HepG2 (cell line): Measurements from ENCODE around the gene AKAP12. TPM values are rescaled to one million over a fixed set of nuclear protein-coding genes. Genes with fewer than 3 reads are reported as not detected.

Experiments used
- ARHGAP35 ChIP-seq: sonication (generic); formaldehyde crosslinking; IDR thresholded peaks from 2 replicates; pipeline ENCODE4 v1.9.0; 2022; ENCODE audit warnings: mild to moderate bottlenecking, inconsistent platforms, moderate library complexity, missing genetic modification reagents, borderline replicate concordance
- DBP ChIP-seq: sonication (generic); formaldehyde crosslinking; IDR thresholded peaks from 2 replicates; pipeline ENCODE4 v1.4.0; 2020; ENCODE audit warnings: missing genetic modification reagents; ENCODE audit errors: not compliant biosample characterization
- HNF1B ChIP-seq: sonication (generic); formaldehyde crosslinking; IDR thresholded peaks from 2 replicates; pipeline ENCODE4 v1.5.1; 2020; ENCODE audit warnings: mild to moderate bottlenecking, moderate library complexity, missing genetic modification reagents
- KLF16 ChIP-seq, 2 experiments: sonication (generic) in 1 of 2; formaldehyde crosslinking in 1 of 2; IDR thresholded peaks; 2 replicates each; pipeline versions ENCODE4 v1.6.1 to v1.8.0; 2016 to 2023; ENCODE audit warnings: missing genetic modification reagents in 2 of 2, missing compliant biosample characterization in 1 of 2
- KLF6 ChIP-seq: IDR thresholded peaks from 2 replicates; pipeline ENCODE4 v1.8.0; 2016; ENCODE audit warnings: missing biosample characterization, missing genetic modification reagents
- MEF2D ChIP-seq: sonication (generic); formaldehyde crosslinking; IDR thresholded peaks from 2 replicates; pipeline ENCODE4 v1.5.1; 2020; ENCODE audit warnings: mild to moderate bottlenecking, missing genetic modification reagents
- PRDM15 ChIP-seq: sonication (generic); formaldehyde crosslinking; IDR thresholded peaks from 2 replicates; pipeline ENCODE4 v1.4.0; 2020; ENCODE audit warnings: missing genetic modification reagents
- SP4 ChIP-seq: sonication (generic); formaldehyde crosslinking; IDR thresholded peaks from 2 replicates; pipeline ENCODE4 v1.8.1; 2023; ENCODE audit warnings: mild to moderate bottlenecking, missing genetic modification reagents
- UBTF ChIP-seq: sonication (generic); formaldehyde crosslinking; IDR thresholded peaks from 2 replicates; pipeline ENCODE4 v1.4.0; 2020; ENCODE audit warnings: mild to moderate bottlenecking, missing genetic modification reagents
- ZNF143 ChIP-seq: sonication (generic); formaldehyde crosslinking; IDR thresholded peaks from 2 replicates; pipeline ENCODE4 v1.4.0; 2020; ENCODE audit warnings: missing genetic modification reagents
- ZNF251 ChIP-seq: sonication (generic); formaldehyde crosslinking; IDR thresholded peaks from 2 replicates; pipeline ENCODE4 v1.9.0; 2021; ENCODE audit warnings: mild to moderate bottlenecking, missing genetic modification reagents
- ZNF253 ChIP-seq: sonication (generic); formaldehyde crosslinking; IDR thresholded peaks from 2 replicates; pipeline ENCODE4 v1.8.0; 2022; ENCODE audit warnings: mild to moderate bottlenecking, missing genetic modification reagents, borderline replicate concordance
- ZNF550 ChIP-seq: sonication (generic); formaldehyde crosslinking; IDR thresholded peaks from 2 replicates; pipeline ENCODE4 v1.4.0; 2020; ENCODE audit warnings: mild to moderate bottlenecking, missing genetic modification reagents, borderline replicate concordance
- ZNF557 ChIP-seq: sonication (generic); formaldehyde crosslinking; IDR thresholded peaks from 2 replicates; pipeline ENCODE4 v1.4.0; 2020; ENCODE audit warnings: missing genetic modification reagents
- ZNF619 ChIP-seq: sonication (generic); formaldehyde crosslinking; IDR thresholded peaks from 2 replicates; pipeline ENCODE4 v1.4.0; 2020; ENCODE audit warnings: mild to moderate bottlenecking, missing genetic modification reagents
- polyA plus RNA-seq, 8 experiments: library from polyadenylated mRNA; depleted of rRNA in 3 of 8; stranded (reverse) in 7 of 8; unstranded in 1 of 8; fragments of >200 nt; fragmentation: Illumina TruSeq in 4 of 8; extraction: Trizol in 4 of 8; gene quantifications; 2 replicates each; pipeline versions ENCODE4 v1.2.1 to v1.2.3, GENCODE V29; 2011 to 2016; ENCODE audit warnings: low read depth in 4 of 8, missing spikeins in 1 of 8, mixed read lengths in 1 of 8; ENCODE audit not compliant: insufficient read depth in 1 of 8
- total RNA-seq, 5 experiments: library from RNA; depleted of rRNA; stranded (reverse); fragments of >200 nt; fragmentation: Illumina TruSeq; extraction: Trizol; gene quantifications; 2 replicates each; pipeline ENCODE4 v1.2.3, GENCODE V29; 2016; ENCODE audit warnings: low read depth in 1 of 5

AKAP12 gene
- total and polyA plus RNA-seq, 2 of the 13 experiments (the other 11 are each of a cell fraction or from before 2014, with no cell fraction given) = 10.6 to 19.0 TPM

DNA sequence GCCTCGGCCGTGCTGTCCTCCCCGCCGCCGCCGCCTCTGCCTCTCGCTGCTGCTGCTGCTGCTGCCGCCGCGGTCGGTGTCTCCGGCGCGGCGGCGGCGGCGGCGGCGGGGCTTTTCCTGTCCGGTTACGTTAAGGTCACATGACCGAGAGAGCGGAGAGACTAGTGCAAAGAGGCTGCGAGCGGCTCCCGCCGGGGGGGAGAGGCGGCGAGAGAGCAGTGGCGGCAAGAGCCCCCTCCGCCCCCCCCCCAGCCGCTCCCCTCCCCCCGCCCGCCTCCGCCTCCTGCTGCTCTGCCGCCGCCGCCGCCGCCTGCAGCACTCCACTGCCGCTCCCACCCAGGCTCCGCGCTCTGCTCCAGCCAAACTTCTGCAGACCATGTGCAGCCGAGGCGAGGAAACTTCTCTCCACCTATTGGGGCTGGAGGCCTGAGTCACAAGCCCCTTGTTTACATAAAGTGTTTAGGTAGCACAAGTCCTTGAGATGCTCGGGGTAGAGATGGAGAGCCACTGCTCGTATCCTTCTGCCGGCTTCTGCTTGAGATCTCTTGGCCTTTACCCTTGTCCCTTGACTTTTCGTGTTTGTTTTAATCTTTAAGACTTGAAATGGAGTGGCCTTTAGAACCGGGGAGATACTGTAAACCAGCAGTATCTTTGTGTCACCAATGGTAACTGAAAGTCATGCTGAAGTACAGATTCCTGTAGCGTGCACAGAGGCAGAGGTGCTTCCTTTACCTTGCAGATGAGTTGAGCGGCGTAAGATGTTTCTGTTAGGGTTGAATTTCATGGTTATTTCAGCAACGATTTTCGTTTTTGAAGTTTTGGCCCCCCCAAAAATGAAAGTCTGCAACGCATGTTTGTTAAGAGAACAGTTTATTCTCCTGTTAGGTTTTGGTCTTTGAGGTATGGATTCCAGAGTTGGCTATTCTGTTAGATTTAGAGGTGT lies 152.0 kb downstream of the AKAP12 start, which contains the start of gene ZBTB2 (continued):
- TF ChIP-seq PRDM15 = peak; percentile 40
- no peak for TF ChIP-seq MEF2D (CRISPR knock-in tag)
- no peak for TF ChIP-seq ZNF143 (CRISPR knock-in tag)
- TF ChIP-seq HNF1B = peak; percentile 87
- TF ChIP-seq DBP (CRISPR knock-in tag) = no peak
- TF ChIP-seq ZNF251 = no peak
- no peak for TF ChIP-seq ARHGAP35 (CRISPR knock-in tag)
- peak; percentile 63 for TF ChIP-seq UBTF (CRISPR knock-in tag)
- no peak for TF ChIP-seq KLF6 (CRISPR knock-in tag)
- no peak for TF ChIP-seq ZNF253 (CRISPR knock-in tag)
- no peak; a peak in 1 of 4 replicates for TF ChIP-seq KLF16 (CRISPR knock-in tag; IDR thresholded peaks at IDR 0.05)
- no peak for TF ChIP-seq ZNF619 (CRISPR knock-in tag)
- TF ChIP-seq ZNF550 (CRISPR knock-in tag) = no peak
- 0 out of 2 replicates have a peak, but pooled peaks have one; percentile 21 for TF ChIP-seq ZNF557
- no peak for TF ChIP-seq SP4 (CRISPR knock-in tag)
